ENCODE data around the gene TYW1.
"Not testable (repeated sequence)": the region's sequence is repeated elsewhere in the genome, so short reads cannot be mapped to it uniquely, and the experiment has no call there.

The TYW1 gene

GRCh38 chr7:67046819-67047218 is 50.2 kb downstream of the TYW1 start:
- DNase-seq (ENCODE audit: low spot score), result not testable (repeated sequence)

- DNase-seq (ENCODE audit: low spot score), result not testable (repeated sequence)
Observed at GRCh38 chr7:67049908-67050307, 53.3 kb downstream of the TYW1 start.

GRCh38 chr7:67052161-67052560 is 55.5 kb downstream of the TYW1 start:
- not testable (repeated sequence) for DNase-seq (ENCODE audit: low spot score)

DNA sequence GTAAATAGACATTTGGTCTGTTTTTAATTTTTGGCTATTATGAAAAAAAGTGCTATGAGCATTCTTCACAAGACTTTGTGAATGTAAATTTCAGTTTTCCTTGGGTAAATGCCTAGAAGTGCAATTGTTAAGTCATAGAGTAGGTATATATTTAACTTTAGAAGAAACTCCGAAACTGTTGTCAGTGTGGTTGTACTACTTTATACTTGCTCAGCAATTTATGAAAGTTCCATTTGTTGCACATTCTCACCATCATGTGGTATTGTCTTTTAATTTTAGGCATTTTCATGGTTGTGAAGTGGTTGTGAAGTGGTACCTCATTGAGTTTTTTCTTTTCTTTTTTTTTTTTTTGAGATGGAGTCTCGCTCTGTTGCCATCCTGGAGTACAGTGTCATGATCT is 60.0 kb downstream of the TYW1 start:
- no peak for DNase-seq (ENCODE audit: low spot score)

GRCh38 chr7:67061321-67061720 is 64.7 kb downstream of the TYW1 start:
- not testable (repeated sequence) for DNase-seq (ENCODE audit: low spot score)

- not testable (repeated sequence) for DNase-seq (ENCODE audit: low spot score)
Observed at GRCh38 chr7:67062802-67063201, 66.2 kb downstream of the TYW1 start.

DNA sequence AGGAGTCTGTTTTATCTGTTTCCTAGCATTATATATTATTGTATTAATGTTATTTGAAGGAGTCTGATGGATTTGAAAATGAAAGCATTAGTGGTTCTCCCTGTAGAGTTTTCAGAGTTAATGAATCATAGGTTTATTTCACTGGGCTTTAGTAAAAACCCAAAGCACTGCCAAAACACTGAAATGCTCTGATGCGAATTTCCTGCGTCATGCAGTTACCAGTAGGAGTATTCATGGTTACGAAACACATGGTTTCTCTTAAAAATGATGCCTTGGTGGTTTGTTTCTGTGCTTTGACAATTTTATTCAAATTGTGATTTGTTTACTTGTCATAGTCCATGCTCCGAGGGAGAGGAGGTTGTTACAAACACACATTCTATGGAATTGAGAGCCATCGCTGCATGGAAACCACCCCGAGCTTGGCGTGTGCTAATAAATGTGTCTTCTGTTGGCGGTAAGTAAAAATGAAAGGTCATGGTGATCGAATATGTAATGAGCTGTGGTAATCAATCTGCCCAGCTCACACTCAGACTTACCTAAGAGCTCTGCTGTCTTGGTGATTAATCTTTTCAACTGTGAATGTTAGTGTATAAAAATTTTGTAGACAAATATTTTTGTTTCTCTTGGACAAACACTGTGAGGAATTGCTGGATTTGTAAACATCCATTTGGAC is 70.5 kb downstream of the TYW1 start:
- DNase-seq (ENCODE audit: low spot score), result not testable (repeated sequence)

DNA sequence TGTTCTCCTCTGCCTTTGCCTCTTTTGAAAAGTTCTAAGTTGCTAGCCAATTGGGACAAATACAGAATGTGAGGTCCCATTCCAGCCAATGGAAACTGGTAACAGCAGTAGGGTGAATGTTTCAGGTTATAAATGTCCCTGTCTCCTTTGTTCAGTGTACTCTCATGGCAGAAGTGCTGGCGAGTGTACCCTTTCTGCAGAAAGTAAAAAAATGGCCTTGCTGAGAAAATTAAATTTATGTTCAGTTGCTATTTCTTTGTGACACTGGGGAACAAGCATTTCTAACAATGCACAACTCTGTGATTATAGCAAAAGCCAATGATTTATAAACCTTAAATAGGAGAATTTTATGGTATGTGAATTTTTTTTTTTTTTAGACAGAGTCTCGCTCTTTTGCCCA is 79.5 kb downstream of the TYW1 start:
- DNase-seq (ENCODE audit: low spot score), result not testable (repeated sequence)

- not testable (repeated sequence) for DNase-seq (ENCODE audit: low spot score)
Observed at GRCh38 chr7:67082880-67083279, 86.2 kb downstream of the TYW1 start.

DNA sequence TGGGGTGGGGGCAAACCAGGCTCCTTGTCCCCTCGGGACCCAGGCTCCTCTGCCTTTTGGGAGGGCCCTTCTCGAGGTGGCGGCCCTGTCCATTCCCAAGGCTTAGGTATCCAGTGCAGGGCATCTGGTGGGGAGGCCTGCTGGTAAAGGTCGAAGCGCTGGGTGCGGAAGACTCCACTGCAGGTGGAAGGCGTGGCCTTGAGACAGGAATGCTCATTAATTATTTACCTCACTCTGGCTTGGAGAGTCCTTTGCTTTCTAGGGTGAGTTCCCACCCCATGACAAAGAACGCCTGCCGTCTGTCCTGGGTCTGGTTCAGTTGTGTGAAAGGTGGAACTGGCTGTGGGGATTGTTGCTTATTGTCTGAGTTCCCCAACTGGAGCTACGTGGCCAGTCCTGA is 92.6 kb downstream of the TYW1 start:
- not testable (repeated sequence) for DNase-seq (ENCODE audit: low spot score)

GRCh38 chr7:67091053-67091452 is 94.4 kb downstream of the TYW1 start:
- not testable (repeated sequence) for DNase-seq (ENCODE audit: low spot score)

DNA sequence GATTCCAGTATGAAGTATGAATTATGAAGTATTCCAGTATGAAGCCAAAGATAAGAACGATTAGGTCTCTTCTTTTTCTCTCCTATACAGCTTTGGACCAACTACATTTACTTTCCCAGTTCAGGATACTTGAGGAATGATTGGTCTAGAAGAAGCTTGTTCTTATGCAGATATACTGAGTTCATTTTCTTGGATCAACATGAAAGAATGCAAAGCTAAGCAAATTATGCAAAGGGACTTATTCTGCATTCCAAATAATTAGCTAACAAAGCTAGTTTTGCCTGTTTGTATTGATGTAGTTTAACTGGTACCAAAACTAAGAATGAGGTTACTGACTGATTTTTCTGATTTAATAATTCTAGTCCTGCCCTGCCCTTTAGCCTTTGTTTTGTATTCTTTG is 101.4 kb downstream of the TYW1 start:
- DNase-seq (ENCODE audit: low spot score), result not testable (repeated sequence)

DNA sequence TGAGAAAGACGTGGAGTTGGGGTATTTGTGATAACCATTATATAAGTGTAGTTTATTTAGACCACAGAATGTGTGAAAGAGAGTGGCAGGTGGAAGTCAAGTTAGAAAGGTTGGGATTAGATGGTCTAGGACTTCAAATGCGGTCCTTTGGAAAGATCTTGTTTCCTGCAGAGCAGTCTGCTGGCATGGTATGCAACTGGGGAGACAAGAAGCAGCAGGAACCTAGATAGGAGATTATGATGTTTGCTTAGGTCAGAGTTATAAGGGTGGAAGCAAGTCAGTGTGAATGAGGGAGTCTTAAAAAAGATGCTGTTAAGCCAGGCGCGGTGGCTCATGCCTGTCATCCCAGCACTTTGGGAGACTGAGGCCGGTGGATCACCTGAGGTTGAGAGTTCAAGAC is 102.8 kb downstream of the TYW1 start:
- DNase-seq (ENCODE audit: low spot score), result not testable (repeated sequence)

- DNase-seq (ENCODE audit: low spot score), result not testable (repeated sequence)
Observed at GRCh38 chr7:67100038-67100437, 103.4 kb downstream of the TYW1 start.

GRCh38 chr7:67100956-67101361 is 104.3 kb downstream of the TYW1 start:
- DNase-seq (ENCODE audit: low spot score), result no peak

GRCh38 chr7:67104937-67105336 is 108.3 kb downstream of the TYW1 start:
- not testable (repeated sequence) for DNase-seq (ENCODE audit: low spot score)

- DNase-seq (ENCODE audit: low spot score), result no peak
Observed at GRCh38 chr7:67105377-67105776, 108.7 kb downstream of the TYW1 start.

GRCh38 chr7:67106255-67106654 is 109.6 kb downstream of the TYW1 start:
- not testable (repeated sequence) for DNase-seq (ENCODE audit: low spot score)

DNA sequence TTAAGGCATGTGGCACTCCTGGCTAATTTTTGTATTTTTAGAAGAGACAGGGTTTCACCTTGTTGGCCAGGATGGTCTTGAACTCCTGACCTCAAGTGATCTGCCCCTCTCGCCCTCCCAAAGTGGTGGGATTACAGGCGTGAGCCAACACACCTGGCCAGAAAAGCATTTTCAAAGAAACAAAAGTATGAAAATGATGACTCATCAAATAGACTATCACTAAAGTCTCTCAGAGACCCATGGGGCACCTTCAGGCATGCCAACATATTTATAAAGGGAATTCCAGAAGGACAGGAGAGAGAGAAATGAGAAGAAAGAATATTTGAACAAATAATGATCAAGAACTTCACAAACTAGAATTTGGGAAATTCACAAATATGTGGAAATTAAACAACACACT is 114.7 kb downstream of the TYW1 start:
- not testable (repeated sequence) for DNase-seq (ENCODE audit: low spot score)

GRCh38 chr7:67114483-67115246 is 118.0 kb downstream of the TYW1 start:
- DNase-seq (ENCODE audit: low spot score), result not testable (repeated sequence)

DNA sequence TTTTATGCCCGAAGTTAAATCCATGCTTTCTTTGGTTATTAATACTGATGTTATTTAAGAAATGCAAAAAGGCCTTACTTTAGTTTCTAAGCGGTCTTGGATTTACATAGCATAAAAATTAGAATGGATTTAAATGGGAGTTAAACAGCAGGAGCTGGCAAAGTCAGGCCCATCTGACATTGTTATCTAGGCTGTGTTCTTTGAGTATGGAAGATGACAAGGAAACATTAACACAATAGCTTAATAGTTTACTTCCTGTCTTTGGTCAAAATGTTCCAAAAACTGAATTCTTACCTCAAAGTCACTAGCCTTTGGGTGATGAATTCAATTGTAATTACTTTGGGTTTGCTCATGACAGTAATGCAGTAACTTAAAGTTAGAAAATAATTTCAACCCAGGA is 123.9 kb downstream of the TYW1 start:
- not testable (repeated sequence) for DNase-seq (ENCODE audit: low spot score)

DNA sequence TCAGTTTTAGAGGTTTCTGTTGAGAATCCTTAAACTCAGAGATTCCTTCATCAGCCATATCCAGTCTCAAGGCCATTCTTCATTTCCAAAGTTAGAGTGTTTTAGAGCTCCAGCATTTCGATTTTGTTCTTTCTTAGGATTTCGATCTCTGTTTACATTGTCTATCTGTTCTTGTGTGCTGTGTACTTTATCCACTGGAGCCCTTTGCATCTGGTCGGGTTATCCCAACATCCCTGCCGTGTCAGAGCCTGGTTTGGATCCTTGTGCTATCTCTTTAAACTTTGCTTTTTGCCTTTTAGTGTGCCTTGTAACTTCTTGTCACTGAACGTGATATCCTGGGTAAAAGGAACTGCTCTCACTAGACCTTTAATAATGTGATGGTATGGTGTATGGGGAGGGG is 131.6 kb downstream of the TYW1 start:
- not testable (repeated sequence) for DNase-seq (ENCODE audit: low spot score)

GRCh38 chr7:67130766-67131165 is 134.1 kb downstream of the TYW1 start:
- not testable (repeated sequence) for DNase-seq (ENCODE audit: low spot score)
